ENCODE measurements around the gene TOE1.

The TOE1 gene

GRCh38 chr1:45351508-45351907 is 11.5 kb downstream of the TOE1 start:
- TF ChIP-seq ZNF16 (tag by site-specific recombination; IDR thresholded peaks at IDR 0.05; ENCODE audit: low read depth) = no peak
- no peak for TF ChIP-seq KLF17 (tag by site-specific recombination; IDR thresholded peaks at IDR 0.05)
- no peak for TF ChIP-seq ZNF777 (tag by site-specific recombination; IDR thresholded peaks at IDR 0.05; ENCODE audit: borderline replicate concordance)
- no peak for TF ChIP-seq ZNF266 (tag by site-specific recombination; IDR thresholded peaks at IDR 0.05; ENCODE audit: low read depth)
- TF ChIP-seq ZBTB26 (tag by site-specific recombination; optimal IDR thresholded peaks at IDR 0.05) = no peak
- TF ChIP-seq ZNF292 (tag by site-specific recombination; IDR thresholded peaks at IDR 0.05; ENCODE audit: borderline replicate concordance, low read depth) = no peak
- TF ChIP-seq KLF9 (tag by site-specific recombination; IDR thresholded peaks at IDR 0.05; ENCODE audit: low read depth) = no peak
- TF ChIP-seq ZNF776 (tag by site-specific recombination; IDR thresholded peaks at IDR 0.05; ENCODE audit: borderline replicate concordance) = no peak
- TF ChIP-seq ZNF202 (tag by site-specific recombination; IDR thresholded peaks at IDR 0.05; ENCODE audit: borderline replicate concordance) = no peak
- no peak for TF ChIP-seq WT1 (tag by site-specific recombination; IDR thresholded peaks at IDR 0.05)
- TF ChIP-seq ZNF600 (tag by site-specific recombination; IDR thresholded peaks at IDR 0.05) = no peak
- TF ChIP-seq BCL11B (tag by site-specific recombination; IDR thresholded peaks at IDR 0.05; ENCODE audit: low read depth) = no peak
- no peak for TF ChIP-seq PRDM2 (tag by site-specific recombination; IDR thresholded peaks at IDR 0.05; ENCODE audit: borderline replicate concordance)
- no peak for TF ChIP-seq ZNF548 (tag by site-specific recombination; IDR thresholded peaks at IDR 0.05)
- no peak for TF ChIP-seq TRIM28 (IDR thresholded peaks at IDR 0.05; ENCODE audit: borderline replicate concordance, low read length)
- TF ChIP-seq ZNF280C (tag by site-specific recombination; IDR thresholded peaks at IDR 0.05) = no peak
- no peak for TF ChIP-seq MEIS1 (CRISPR knock-in tag; IDR thresholded peaks at IDR 0.05; ENCODE audit: borderline replicate concordance)
- no peak for TF ChIP-seq ZNF560 (tag by site-specific recombination; IDR thresholded peaks at IDR 0.05; ENCODE audit: borderline replicate concordance)
- Histone ChIP-seq H3K9me3 (ENCODE audit: control insufficient read depth, insufficient read depth, low read depth, low read length) (no peaks in the 10 kb centered on the region), H3K4me3 (ENCODE audit: low read depth, low read length) (no peak overlapping the region), H3K36me3 (ENCODE audit: control insufficient read depth in 2 of 2, insufficient read depth in 1 of 2, low read length in 2 of 2) (peaks cover 0 to 5% of the 10 kb centered on the region in 2 experiments; a peak in 1 of 3 replicates), H3K4me1 (ENCODE audit: control insufficient read depth, insufficient read depth, low read length) (peaks cover 6% of the 10 kb centered on the region; the same call in 1 of the 2 replicates), H3K27ac (ENCODE audit: extremely low read depth, low read depth, low read length) (no peak overlapping the region)
- POLR2A ChIA-PET = interaction anchor here (0.7 kb wide), 1 partner anchor 48 kb away, joined by 5 read pairs; no protein-coding TSS in a partner anchor
- CTCF ChIA-PET = interaction anchor here (0.8 to 4.3 kb wide), 2 partner anchors 8 to 10 kb away, joined by 5 to 23 read pairs; no protein-coding TSS in a partner anchor

Data from HEK293 (cell line).